ENCODE data around the gene PYCR2.

The PYCR2 gene

DNA sequence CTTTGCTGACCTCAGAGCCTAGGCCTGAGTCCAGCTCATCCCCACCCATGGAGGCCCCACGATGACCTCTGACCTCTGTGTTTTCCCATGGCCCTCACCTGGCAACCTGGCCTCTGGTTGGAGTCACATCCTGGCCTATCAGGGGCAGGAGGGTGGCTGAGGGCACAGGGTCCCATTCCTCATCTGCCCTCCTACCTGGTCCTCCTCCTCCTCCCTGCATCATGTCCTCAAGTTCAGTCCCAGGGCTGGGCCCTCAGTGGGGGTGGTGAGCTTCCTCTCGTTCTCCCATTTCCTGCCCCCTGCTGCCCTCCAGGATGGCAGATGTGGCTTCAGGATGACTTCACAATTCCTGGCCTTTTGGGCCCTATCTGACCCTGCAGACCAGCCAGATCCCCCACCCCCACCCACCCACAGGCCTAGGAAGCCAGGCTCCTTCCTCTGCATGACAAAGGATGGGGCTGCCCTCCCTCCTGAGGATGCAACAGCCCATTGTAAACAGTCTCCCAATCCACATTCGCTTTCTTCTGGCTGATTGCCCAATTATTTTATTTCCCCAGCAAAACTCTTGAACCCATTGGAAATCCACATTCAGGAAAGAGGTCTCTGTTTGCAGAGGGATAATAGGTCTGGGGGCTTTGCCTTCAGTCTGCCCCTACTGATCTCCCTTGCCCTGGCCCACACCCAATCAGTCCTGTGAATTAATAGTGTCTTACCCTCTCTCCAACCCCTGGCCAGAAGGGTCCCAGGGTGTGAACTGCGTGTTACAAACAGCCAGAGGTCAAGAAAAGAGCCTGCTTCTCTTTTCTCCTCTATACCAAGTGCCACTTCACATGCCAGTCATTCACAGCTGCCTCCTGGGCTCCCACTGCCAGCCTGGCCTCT is 24.8 kb downstream of the PYCR2 start:
- no peak overlapping the region for H3K4me3 ChIP-seq (ENCODE audit: low read length)
- no peak for TF ChIP-seq CTCF (IDR thresholded peaks at IDR 0.05; ENCODE audit: insufficient read depth, low read depth, low read length, missing control alignments)
- DNase-seq (ENCODE audit: low read depth): no peak

GRCh38 chr1:225897595-225898514 is 26.2 kb downstream of the PYCR2 start:
- no peak for DNase-seq (ENCODE audit: low read depth)
- no peak for TF ChIP-seq CTCF (IDR thresholded peaks at IDR 0.05; ENCODE audit: insufficient read depth, low read depth, low read length, missing control alignments)
- no peak overlapping the region for H3K4me3 ChIP-seq (ENCODE audit: low read length)

DNA sequence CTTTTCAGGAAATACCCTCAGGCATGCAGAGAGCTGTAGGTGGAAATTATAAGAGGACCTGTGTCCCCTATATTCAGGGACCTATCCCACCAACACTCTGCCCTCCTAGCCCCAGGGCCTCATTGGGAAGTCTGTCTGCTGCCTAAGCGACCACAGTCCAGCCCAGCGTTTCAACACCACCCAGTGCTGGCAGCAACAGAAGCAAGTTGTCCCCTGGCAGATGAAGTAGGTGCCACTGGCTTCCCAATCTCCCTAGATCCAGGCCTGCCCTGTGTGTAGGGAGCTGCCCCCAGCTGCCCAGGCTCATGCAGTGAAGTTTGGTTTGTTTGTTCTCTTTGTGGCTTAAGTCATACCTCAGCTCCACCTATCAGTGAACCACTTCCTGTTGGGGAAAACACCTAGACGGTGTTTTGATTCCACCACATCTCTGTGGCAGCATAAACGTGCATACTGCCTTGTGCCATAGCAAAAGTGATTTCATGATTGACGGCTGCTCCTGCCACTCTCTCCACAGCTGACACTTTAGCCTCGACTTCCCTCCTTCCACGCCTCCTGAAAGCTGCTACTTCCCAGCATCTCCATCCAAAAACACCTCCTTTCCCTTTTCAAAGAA is 27.0 kb downstream of the PYCR2 start:
- no peak for TF ChIP-seq CTCF (IDR thresholded peaks at IDR 0.05; ENCODE audit: insufficient read depth, low read depth, low read length, missing control alignments)
- no peak overlapping the region for H3K4me3 ChIP-seq (ENCODE audit: low read length)
- DNase-seq (ENCODE audit: low read depth): peak; percentile 86

DNA sequence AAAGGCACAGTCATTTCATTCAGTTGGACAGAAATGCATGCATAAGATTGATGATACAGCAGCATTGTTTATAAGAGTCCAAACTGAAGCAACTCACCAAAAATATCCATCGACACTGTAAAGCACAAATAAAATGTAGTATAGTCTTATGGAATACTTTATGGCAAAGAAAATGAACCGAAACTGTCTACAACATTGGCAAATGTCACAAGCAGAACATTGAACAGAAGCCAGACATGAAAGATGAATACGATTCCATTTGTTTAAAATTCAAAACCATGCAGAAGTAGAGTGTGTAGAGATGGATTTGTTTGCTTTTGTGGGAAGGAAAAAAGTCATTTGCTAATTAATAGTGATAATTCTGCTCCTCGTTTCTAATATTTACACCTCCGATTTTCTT is 27.6 kb downstream of the PYCR2 start:
- H3K4me3 ChIP-seq (ENCODE audit: low read length): no peak overlapping the region
- TF ChIP-seq CTCF (IDR thresholded peaks at IDR 0.05; ENCODE audit: insufficient read depth, low read depth, low read length, missing control alignments): no peak
- no peak for DNase-seq (ENCODE audit: low read depth)

GRCh38 chr1:225892307-225892706 is 31.7 kb downstream of the PYCR2 start:
- no peak for TF ChIP-seq CTCF (IDR thresholded peaks at IDR 0.05; ENCODE audit: insufficient read depth, low read depth, low read length, missing control alignments)
- DNase-seq (ENCODE audit: low read depth): no peak
- H3K4me3 ChIP-seq (ENCODE audit: low read length): no peak overlapping the region

- TF ChIP-seq CTCF (IDR thresholded peaks at IDR 0.05; ENCODE audit: insufficient read depth, low read depth, low read length, missing control alignments): no peak
- DNase-seq (ENCODE audit: low read depth): no peak
- no peak overlapping the region for H3K4me3 ChIP-seq (ENCODE audit: low read length)
Observed at GRCh38 chr1:225891229-225891972, 32.6 kb downstream of the PYCR2 start.
